Immature natural killer cell (primary cell): Measurements from ENCODE around the gene TBL3. TPM values are rescaled to one million over a fixed set of nuclear protein-coding genes. Genes with fewer than 3 reads are reported as not detected.

Experiments
- DNase-seq, 3 donors: peaks; one replicate each; pipeline ENCODE4 v3.0.0; 2022; ENCODE audit warnings: mixed read lengths in 1 of 3
- H3K27ac Mint-ChIP-seq, 6 donors: one replicate each; pipeline ENCODE4 v1.8.0; 2020; ENCODE audit warnings: mixed read lengths in 6 of 6, mild to moderate bottlenecking in 5 of 6, inconsistent platforms in 4 of 6, moderate library complexity in 3 of 6
- H3K27me3 Mint-ChIP-seq, 3 donors: one replicate each; pipeline ENCODE4 v1.8.0; 2020 to 2021; ENCODE audit warnings: low read depth in 3 of 3, mild to moderate bottlenecking in 3 of 3, mixed read lengths in 3 of 3, moderate library complexity in 3 of 3, inconsistent platforms in 1 of 3
- H3K36me3 Mint-ChIP-seq, 3 donors: one replicate each; pipeline ENCODE4 v1.8.0; 2020; ENCODE audit warnings: mixed read lengths in 3 of 3, inconsistent platforms in 2 of 3, mild to moderate bottlenecking in 2 of 3
- H3K4me1 Mint-ChIP-seq, 2 donors: one replicate each; pipeline ENCODE4 v1.8.0; 2020; ENCODE audit warnings: inconsistent platforms in 2 of 2, mild to moderate bottlenecking in 2 of 2, mixed read lengths in 2 of 2, moderate library complexity in 1 of 2
- H3K4me3 Mint-ChIP-seq, 5 donors: one replicate each; pipeline ENCODE4 v1.8.0; 2020; ENCODE audit warnings: mild to moderate bottlenecking in 5 of 5, mixed read lengths in 5 of 5, inconsistent platforms in 3 of 5, moderate library complexity in 3 of 5
- H3K9me3 Mint-ChIP-seq, 6 donors: one replicate each; pipeline ENCODE4 v1.8.0; 2020; ENCODE audit warnings: mild to moderate bottlenecking in 6 of 6, mixed read lengths in 6 of 6, inconsistent platforms in 4 of 6, moderate library complexity in 3 of 6
- polyA plus RNA-seq, 3 donors: library from polyadenylated mRNA; unstranded; fragments of 300-500 nt; fragmentation: Illumina TruSeq; gene quantifications; one replicate each; pipeline ENCODE4 v1.2.3, GENCODE V29; 2021

The TBL3 gene
- polyA plus RNA-seq, 3 donors from 2014 or later: 34.4 to 66.1 (median 59.8) TPM

DNA sequence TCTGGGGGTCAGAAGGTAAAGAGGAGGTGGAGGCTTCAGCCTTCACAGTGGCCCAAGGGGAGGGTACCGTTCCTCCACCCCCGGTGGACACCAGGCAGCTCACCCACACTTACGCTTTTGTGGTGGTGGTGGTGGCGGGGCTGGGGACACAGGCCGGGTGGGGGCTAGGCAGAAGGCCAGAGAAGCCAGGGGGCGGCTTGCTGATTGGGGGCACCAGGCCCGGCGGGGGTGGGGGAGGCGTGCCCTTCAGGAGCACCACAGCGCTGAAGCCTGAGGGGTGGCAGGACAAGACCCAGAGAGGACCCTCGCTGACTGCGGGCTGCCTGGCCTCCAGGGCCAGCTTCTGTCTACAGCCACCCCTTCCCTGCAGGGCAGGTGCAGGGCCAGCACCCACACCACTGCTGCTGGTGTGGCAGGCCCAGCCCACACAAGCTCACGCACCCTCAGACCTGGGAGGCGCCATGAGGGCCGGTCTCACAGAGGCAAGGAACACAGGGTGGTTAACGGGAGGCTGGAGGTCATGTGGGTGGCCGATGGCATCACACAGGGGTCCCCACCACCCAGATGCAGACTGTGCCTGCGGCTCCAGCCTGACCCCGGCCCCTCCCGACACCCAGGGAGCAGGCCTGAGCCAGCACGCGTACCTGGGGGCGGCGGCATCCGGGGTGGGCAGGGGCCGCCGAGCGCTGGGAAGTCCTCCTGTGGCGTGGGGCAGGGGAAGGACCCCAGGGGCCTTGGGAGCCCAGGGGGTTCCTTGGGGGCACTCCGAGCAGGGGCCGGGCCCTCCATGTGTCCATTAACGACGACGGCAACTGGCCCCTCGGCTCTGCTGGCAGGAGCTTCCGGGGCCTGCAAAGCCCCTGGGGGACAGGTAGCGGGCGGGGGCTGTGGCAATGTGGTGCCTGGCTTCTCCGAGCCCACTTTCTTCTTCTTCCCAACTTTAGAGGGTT is 27.3 kb downstream of the TBL3 start:
- DNase-seq: no peak
- H3K9me3 Mint-ChIP-seq: no peaks in the 10 kb centered on the region
- peaks cover 0 to 10% (median 4%) of the 10 kb centered on the region in 3 donors for H3K36me3 Mint-ChIP-seq
- H3K27ac Mint-ChIP-seq: no peak overlapping the region
- no peak overlapping the region for H3K4me3 Mint-ChIP-seq
- peaks cover 0 to 1% (median 0%) of the 10 kb centered on the region in 3 donors for H3K27me3 Mint-ChIP-seq
- H3K4me1 Mint-ChIP-seq: peaks cover 5 to 11% of the 10 kb centered on the region in 2 donors

DNA sequence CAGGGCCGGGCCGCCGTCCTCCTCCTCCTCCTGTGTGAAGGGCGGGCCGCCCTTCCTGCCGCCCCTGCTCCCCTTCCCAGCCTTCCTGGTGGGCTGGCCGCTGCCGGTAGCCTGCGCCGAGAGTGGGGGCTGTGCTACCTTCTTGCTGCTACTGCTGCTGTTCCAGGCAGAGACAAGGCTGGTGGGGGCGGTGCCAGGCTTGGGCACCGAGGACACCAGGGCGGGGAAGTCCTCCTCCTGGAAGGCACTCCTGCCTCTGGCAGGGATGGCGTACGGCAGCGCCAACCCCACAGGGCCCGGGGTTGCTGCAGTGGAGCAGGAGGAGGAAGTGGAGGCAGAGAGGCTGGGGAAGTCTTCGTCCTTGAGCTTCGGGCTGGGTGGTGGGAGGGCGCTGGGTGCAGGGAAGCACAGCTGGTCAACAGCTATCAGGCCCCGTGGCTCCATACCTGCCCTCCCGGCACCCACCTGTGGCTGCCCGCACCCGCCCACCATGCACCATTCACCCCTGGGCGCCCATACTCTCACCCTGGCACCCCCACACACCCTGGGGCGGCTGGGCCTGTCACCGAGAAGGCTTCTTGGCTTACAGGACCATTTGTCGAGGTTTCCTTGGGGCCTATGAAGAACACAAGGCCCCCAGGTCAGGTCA is 28.1 kb downstream of the TBL3 start:
- Mint-ChIP-seq H3K9me3 (no peaks in the 10 kb centered on the region), H3K4me3 (no peak overlapping the region), H3K4me1 (peaks cover 5 to 11% of the 10 kb centered on the region in 2 donors), H3K27me3 (peaks cover 0 to 1% (median 0%) of the 10 kb centered on the region in 3 donors), H3K27ac (no peak overlapping the region), H3K36me3 (peaks cover 0 to 10% (median 4%) of the 10 kb centered on the region in 3 donors)
- DNase-seq: no peak

DNA sequence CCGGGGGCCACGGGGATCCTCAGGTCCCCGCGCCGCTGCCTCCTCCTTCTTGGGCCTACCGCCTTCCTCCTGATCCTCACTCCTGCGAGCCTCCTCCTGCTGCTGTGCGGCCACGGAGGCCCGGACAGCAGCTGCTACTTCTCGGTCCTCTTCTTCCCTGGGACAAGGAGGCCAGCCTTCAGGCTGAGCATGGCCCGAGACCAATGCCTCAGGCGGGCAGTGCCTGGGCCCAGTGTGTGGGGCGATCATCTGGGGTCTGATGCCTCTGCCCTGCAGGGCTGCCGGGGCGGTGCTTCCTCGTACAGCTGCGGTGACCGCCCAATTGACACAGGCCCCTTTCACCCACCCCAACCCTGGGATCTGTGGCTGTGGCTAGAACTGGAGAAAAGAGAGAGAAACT is 29.2 kb downstream of the TBL3 start:
- Mint-ChIP-seq H3K27ac (no peak overlapping the region), H3K9me3 (no peaks in the 10 kb centered on the region), H3K36me3 (peaks cover 0 to 10% (median 4%) of the 10 kb centered on the region in 3 donors), H3K4me3 (no peak overlapping the region), H3K4me1 (peaks cover 6 to 13% of the 10 kb centered on the region in 2 donors), H3K27me3 (peaks cover 0 to 1% (median 0%) of the 10 kb centered on the region in 3 donors)
- no peak for DNase-seq

GRCh38 chr16:2001456-2002355 is 29.9 kb downstream of the TBL3 start:
- DNase-seq: no peak
- Mint-ChIP-seq H3K27me3 (peaks cover 0 to 1% (median 0%) of the 10 kb centered on the region in 3 donors), H3K4me1 (peaks cover 4 to 11% of the 10 kb centered on the region in 2 donors), H3K27ac (no peak overlapping the region), H3K4me3 (no peak overlapping the region), H3K36me3 (peaks cover 0 to 10% (median 4%) of the 10 kb centered on the region in 3 donors), H3K9me3 (no peaks in the 10 kb centered on the region)

GRCh38 chr16:2002406-2003230 is 30.8 kb downstream of the TBL3 start:
- peaks cover 0 to 6% (median 0%) of the 10 kb centered on the region in 3 donors for H3K36me3 Mint-ChIP-seq
- DNase-seq: no peak
- H3K4me1 Mint-ChIP-seq: peaks cover 9 to 15% of the 10 kb centered on the region in 2 donors
- H3K27ac Mint-ChIP-seq: no peak overlapping the region
- no peak overlapping the region for H3K4me3 Mint-ChIP-seq
- peaks cover 0 to 1% (median 0%) of the 10 kb centered on the region in 3 donors for H3K27me3 Mint-ChIP-seq
- H3K9me3 Mint-ChIP-seq: no peaks in the 10 kb centered on the region

DNA sequence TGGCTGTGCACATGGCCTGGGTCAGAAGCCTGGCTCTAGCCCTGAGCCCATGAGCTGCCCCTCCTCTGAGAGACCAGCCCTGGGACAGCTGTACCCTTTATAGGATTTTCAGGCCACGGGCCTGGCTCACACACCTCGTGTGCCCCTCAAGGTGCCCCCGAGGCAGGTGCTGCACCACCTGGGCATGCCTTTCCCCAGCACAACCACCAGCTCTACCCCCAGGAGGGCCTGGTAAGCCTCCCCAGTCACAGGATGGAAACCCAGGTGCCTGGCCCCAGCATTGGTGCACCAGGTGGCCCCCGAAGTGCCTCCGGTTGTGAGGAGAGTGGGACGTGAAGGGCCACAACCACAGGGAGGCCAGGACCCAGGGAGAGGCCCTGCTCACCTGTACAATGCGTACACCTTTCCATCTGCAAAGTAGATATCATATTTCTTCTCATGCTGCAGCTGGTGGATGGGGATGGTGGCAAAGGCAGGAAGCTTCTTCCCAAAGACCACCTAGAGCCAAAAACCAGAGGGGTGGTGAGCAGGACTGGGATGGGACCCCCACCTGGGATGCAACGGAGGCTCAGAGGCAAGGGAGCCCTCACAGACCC is 31.5 kb downstream of the TBL3 start:
- peaks cover 0 to 1% (median 0%) of the 10 kb centered on the region in 3 donors for H3K36me3 Mint-ChIP-seq
- DNase-seq: no peak
- H3K27me3 Mint-ChIP-seq: peaks cover 0 to under 1% (median 0%) of the 10 kb centered on the region in 3 donors
- H3K4me3 Mint-ChIP-seq: no peak overlapping the region
- peaks cover 16 to 22% of the 10 kb centered on the region in 2 donors for H3K4me1 Mint-ChIP-seq
- H3K9me3 Mint-ChIP-seq: no peaks in the 10 kb centered on the region
- H3K27ac Mint-ChIP-seq: peak overlapping the region in 1 of 6 donors; percentile 64

DNA sequence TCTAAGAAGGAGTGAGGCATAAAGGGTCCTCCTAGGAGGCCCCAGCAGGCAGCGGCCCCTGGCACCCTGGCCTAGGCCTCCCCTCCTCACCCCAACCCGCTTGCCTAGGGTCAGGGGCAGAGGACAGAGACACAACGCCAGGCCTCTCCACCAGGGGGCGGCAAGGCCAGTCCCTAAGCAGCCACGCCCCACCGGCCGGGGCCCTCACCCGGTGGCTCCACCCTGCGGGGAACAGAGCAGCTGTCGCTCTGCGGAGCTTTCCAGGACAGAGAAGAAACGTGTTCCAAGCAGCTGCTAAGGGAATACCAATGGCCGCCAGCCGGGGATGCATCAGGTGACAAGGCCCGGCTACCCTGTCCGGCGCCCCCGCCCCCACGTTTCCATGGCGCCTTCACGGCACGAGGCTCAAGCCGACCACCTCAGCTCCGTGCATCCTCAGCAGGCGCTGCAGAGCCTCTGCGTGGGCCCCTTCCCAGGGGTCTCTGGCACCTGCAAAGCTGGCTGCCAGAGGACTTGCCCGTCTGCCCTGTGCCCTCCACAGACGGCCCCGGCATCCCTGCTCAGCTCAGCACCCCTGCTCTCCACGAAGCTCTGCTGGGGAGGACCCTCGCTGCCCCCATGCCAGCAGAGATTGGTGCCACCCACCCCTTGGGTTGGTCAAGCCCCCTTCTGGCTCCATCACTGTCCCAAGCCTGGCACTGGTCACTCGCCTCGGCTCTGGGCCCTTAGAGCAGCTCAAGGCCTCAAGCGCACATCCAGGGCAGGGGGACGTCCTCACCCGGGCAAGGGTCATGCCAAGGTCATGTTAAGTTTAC is 32.2 kb downstream of the TBL3 start:
- peaks cover 23 to 30% of the 10 kb centered on the region in 2 donors for H3K4me1 Mint-ChIP-seq
- DNase-seq: peak; percentile 76 to 84 (median 82)
- no peaks in the 10 kb centered on the region for H3K9me3 Mint-ChIP-seq
- no peak overlapping the region for H3K4me3 Mint-ChIP-seq
- no peak overlapping the region for H3K27ac Mint-ChIP-seq
- H3K27me3 Mint-ChIP-seq: peaks cover 0 to 3% (median 0%) of the 10 kb centered on the region in 3 donors
- H3K36me3 Mint-ChIP-seq: no peaks in the 10 kb centered on the region

DNA sequence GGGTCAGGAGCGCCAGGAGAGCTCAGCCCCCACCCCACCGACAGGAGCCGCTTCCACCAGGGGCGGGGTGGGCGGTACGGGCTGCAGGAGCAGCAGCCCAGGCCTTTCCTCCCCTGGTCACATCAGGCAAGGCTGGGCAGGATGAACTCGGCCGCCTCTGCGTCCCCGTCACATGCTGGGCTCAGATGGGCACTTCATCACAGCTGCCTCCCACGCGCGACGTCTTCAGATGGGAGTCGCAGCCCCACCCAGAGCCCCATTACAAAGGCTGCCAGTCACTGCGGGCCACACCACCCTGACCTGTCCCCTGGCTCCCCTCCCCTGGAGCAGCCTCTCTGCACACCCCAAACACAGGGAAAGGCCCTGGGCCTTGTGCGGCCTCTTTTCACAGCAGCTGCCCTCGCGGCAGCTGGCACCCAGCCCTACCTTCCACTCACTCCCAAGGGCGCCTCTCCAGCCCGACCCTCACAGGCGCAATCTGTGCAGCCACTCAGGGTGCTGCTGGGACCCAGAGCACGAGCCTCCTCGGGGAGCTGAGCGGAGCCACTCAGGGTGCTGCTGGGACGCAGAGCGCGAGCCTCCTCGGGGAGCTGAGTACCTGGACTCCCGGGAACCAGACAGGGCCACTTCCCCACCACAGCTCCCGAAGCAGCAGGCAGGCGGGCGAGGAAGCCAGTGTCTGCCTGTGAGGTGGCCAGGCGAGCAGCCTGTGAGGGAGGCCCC is 33.1 kb downstream of the TBL3 start:
- H3K9me3 Mint-ChIP-seq: no peaks in the 10 kb centered on the region
- peak overlapping the region in 1 of 6 donors; percentile 30 for H3K27ac Mint-ChIP-seq
- peaks cover 0 to 3% (median 0%) of the 10 kb centered on the region in 3 donors for H3K27me3 Mint-ChIP-seq
- H3K4me1 Mint-ChIP-seq: peaks cover 25 to 32% of the 10 kb centered on the region in 2 donors
- DNase-seq: no peak
- H3K36me3 Mint-ChIP-seq: no peaks in the 10 kb centered on the region
- H3K4me3 Mint-ChIP-seq: no peak overlapping the region

DNA sequence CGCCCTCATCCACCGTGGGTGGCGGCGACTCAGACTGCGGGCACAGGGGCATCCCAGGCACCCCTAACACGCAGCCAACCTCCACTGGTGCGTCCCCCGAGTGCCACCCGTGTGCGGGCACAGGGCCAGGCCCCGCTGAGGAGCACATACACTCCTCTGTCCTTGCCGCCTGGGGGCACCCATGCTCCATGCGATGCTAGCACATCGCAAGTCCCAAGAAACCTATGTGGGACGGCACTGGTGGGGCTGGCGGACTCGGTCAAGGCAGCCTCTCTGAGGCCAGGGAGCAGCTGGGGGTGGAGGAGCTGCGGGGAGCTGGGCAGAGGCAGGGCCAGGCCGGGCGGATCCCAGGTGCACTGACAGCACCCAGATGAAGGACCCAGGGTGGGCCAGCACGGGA is 33.8 kb downstream of the TBL3 start:
- Mint-ChIP-seq H3K27me3 (peaks cover 0 to 3% (median 0%) of the 10 kb centered on the region in 3 donors), H3K4me1 (peaks cover 31 to 37% of the 10 kb centered on the region in 2 donors), H3K9me3 (no peaks in the 10 kb centered on the region), H3K27ac (peak overlapping the region in 2 of 6 donors; percentile 27 to 78), H3K4me3 (no peak overlapping the region), H3K36me3 (no peaks in the 10 kb centered on the region)
- DNase-seq: no peak

- H3K9me3 Mint-ChIP-seq: no peaks in the 10 kb centered on the region
- peaks cover 31 to 37% of the 10 kb centered on the region in 2 donors for H3K4me1 Mint-ChIP-seq
- no peaks in the 10 kb centered on the region for H3K36me3 Mint-ChIP-seq
- H3K27me3 Mint-ChIP-seq: peaks cover 0 to 3% (median 0%) of the 10 kb centered on the region in 3 donors
- no peak for DNase-seq
- H3K27ac Mint-ChIP-seq: peak overlapping the region in 5 of 6 donors; percentile 27 to 79 (median 57)
- peak overlapping the region in 1 of 5 donors; percentile 17 for H3K4me3 Mint-ChIP-seq
These were observed 34.5 kb downstream of the TBL3 start for GRCh38 chr16:2006317-2006716.
